ENCODE results near the gene CYB5A.

Gene CYB5A

GRCh38 chr18:74265546-74266098 is 26.1 kb downstream of the CYB5A start:
- in situ Hi-C loops (cut with HindIII; ENCODE audit: low sequenced_read_pairs), result loop anchor here (25.0 kb wide), 1 partner anchor 103 kb away; no protein-coding TSS in a partner anchor
- no peak overlapping the region for H3K4me3 ChIP-seq (ENCODE audit: low read depth, low read length)
- DNase-seq (ENCODE audit: low read depth), result no peak
- no peak for TF ChIP-seq CTCF (IDR thresholded peaks at IDR 0.05; ENCODE audit: low read depth, low read length, missing control alignments)

- no peak overlapping the region for H3K4me3 ChIP-seq (ENCODE audit: low read depth, low read length)
- no peak for DNase-seq (ENCODE audit: low read depth)
- in situ Hi-C loops (cut with HindIII; ENCODE audit: low sequenced_read_pairs), result loop anchor here (25.0 kb wide), 1 partner anchor 102 kb away; no protein-coding TSS in a partner anchor
- TF ChIP-seq CTCF (IDR thresholded peaks at IDR 0.05; ENCODE audit: low read depth, low read length, missing control alignments), result no peak
These were observed 27.3 kb downstream of the CYB5A start for GRCh38 chr18:74264303-74265020.

GRCh38 chr18:74261053-74261713 is 30.6 kb downstream of the CYB5A start:
- in situ Hi-C loops (cut with HindIII; ENCODE audit: low sequenced_read_pairs), result loop anchor here (25.0 kb wide), 1 partner anchor 99 kb away; no protein-coding TSS in a partner anchor
- H3K4me3 ChIP-seq (ENCODE audit: low read depth, low read length), result no peak overlapping the region
- no peak for DNase-seq (ENCODE audit: low read depth)
- no peak for TF ChIP-seq CTCF (IDR thresholded peaks at IDR 0.05; ENCODE audit: low read depth, low read length, missing control alignments)

- DNase-seq (ENCODE audit: low read depth), result no peak
- no peak overlapping the region for H3K4me3 ChIP-seq (ENCODE audit: low read depth, low read length)
- in situ Hi-C loops (cut with HindIII; ENCODE audit: low sequenced_read_pairs), result loop anchor here (25.0 kb wide), 1 partner anchor 97 kb away; no protein-coding TSS in a partner anchor
- TF ChIP-seq CTCF (IDR thresholded peaks at IDR 0.05; ENCODE audit: low read depth, low read length, missing control alignments), result no peak
These were observed 32.4 kb downstream of the CYB5A start for GRCh38 chr18:74259347-74259746.

- H3K4me3 ChIP-seq (ENCODE audit: low read depth, low read length), result no peak overlapping the region
- no peak for TF ChIP-seq CTCF (IDR thresholded peaks at IDR 0.05; ENCODE audit: low read depth, low read length, missing control alignments)
- in situ Hi-C loops (cut with HindIII; ENCODE audit: low sequenced_read_pairs), result loop anchor here (25.0 kb wide), 1 partner anchor 95 kb away; no protein-coding TSS in a partner anchor
- DNase-seq (ENCODE audit: low read depth), result no peak
These were observed 34.7 kb downstream of the CYB5A start for GRCh38 chr18:74257083-74257482.

- in situ Hi-C loops (cut with HindIII; ENCODE audit: low sequenced_read_pairs), result loop anchor here (25.0 kb wide), 1 partner anchor 94 kb away; no protein-coding TSS in a partner anchor
- no peak for DNase-seq (ENCODE audit: low read depth)
- H3K4me3 ChIP-seq (ENCODE audit: low read depth, low read length), result no peak overlapping the region
- no peak for TF ChIP-seq CTCF (IDR thresholded peaks at IDR 0.05; ENCODE audit: low read depth, low read length, missing control alignments)
These were observed 35.6 kb downstream of the CYB5A start for GRCh38 chr18:74256190-74256589.

Data from astrocyte of the cerebellum (primary cell).